HepG2 (cell line): Measurements from ENCODE around the gene PANK4. TPM values are rescaled to one million over a fixed set of nuclear protein-coding genes. Genes with fewer than 3 reads are reported as not detected.

ENCODE experiments used
- ATAC-seq: fragments of 200-7000 bp; cut with Tn5 transposase; 3 replicates; pipeline ENCODE4 v1.9.1; 2020; ENCODE audit warnings: mild to moderate bottlenecking, moderate library complexity
- BruUV-seq: library from RNA; stranded (reverse); fragments of 400-500 nt; replicated peaks from 2 replicates; lab custom pipeline; 2021; lab: Mats Ljungman, UMichigan
- CTCF ChIA-PET: fragments of 300-600 bp; formaldehyde crosslinking; extraction: SDS; loops from one replicate; lab custom pipeline; 2021; ENCODE audit warnings: low total read pairs, inconsistent platforms, low intra/inter-chr PET ratio; lab: Yijun Ruan, JAX
- POLR2A ChIA-PET: fragments of 350-600 bp; sonication (Branson Sonifier 250); formaldehyde crosslinking; loops from one replicate; lab custom pipeline; 2020; ENCODE audit warnings: antibody characterized with exemption, inconsistent platforms; lab: Yijun Ruan, JAX
- DNase-seq: peaks from one replicate; pipeline ENCODE4 v3.0.0-alpha.2; 2015; ENCODE audit warnings: low spot score
- FAIRE-seq: peaks from 3 replicates; lab custom pipeline; 2011; peaks lifted over from hg19 to GRCh38; lab: Jason Lieb, UNC
- H2AFZ ChIP-seq: one replicate; pipeline ENCODE4 v1.6.1; 2011; ENCODE audit warnings: low read length, inconsistent platforms
- H3K27ac ChIP-seq: fragments of 300-600 bp; 3 replicates; pipeline ENCODE4 v1.8.0; 2011; ENCODE audit warnings: mixed run types, mild to moderate bottlenecking, mixed read lengths, low read length, inconsistent platforms; ENCODE audit not compliant: insufficient read depth; ENCODE audit errors: extremely low read length
- H3K27me3 ChIP-seq, 2 experiments: fragments of 200-600 bp in 1 of 2; 2 replicates in 1 of 2; 3 replicates in 1 of 2; pipeline versions ENCODE4 v1.6.0 to v1.8.0; 2011; ENCODE audit warnings: low read length in 2 of 2, mild to moderate bottlenecking in 2 of 2, moderate library complexity in 2 of 2, inconsistent platforms in 1 of 2; ENCODE audit not compliant: insufficient read depth in 2 of 2, control insufficient read depth in 1 of 2
- H3K36me3 ChIP-seq, 2 experiments: fragments of 200-600 bp in 1 of 2; replicated peaks in 1 of 2; 2 replicates in 1 of 2; 3 replicates in 1 of 2; pipeline versions ENCODE4 v1.5.1 to v1.8.0; 2011; ENCODE audit warnings: low read length in 2 of 2, inconsistent platforms in 1 of 2; ENCODE audit not compliant: insufficient read depth in 2 of 2, control insufficient read depth in 1 of 2
- H3K4me1 ChIP-seq: 2 replicates; pipeline ENCODE4 v1.5.1; 2012; ENCODE audit warnings: low read length, inconsistent platforms; ENCODE audit not compliant: insufficient read depth
- H3K4me2 ChIP-seq: 2 replicates; pipeline ENCODE4 v1.6.0; 2011; ENCODE audit warnings: low read depth, low read length, inconsistent platforms
- H3K4me3 ChIP-seq, 3 experiments: fragments of 200-600 bp in 1 of 3; sonication (generic), shearing (Covaris generic) in 1 of 3; replicated peaks in 1 of 3; 2 replicates each; pipeline ENCODE4 v1.5.1; 2011 to 2016; ENCODE audit warnings: low read length in 3 of 3, inconsistent platforms in 2 of 3, low read depth in 2 of 3, mild to moderate bottlenecking in 2 of 3, control low read depth in 1 of 3, mixed read lengths in 1 of 3; ENCODE audit not compliant: insufficient read depth in 1 of 3
- H3K79me2 ChIP-seq: one replicate; pipeline ENCODE4 v1.6.1; 2011; ENCODE audit warnings: low read length, inconsistent platforms; ENCODE audit not compliant: insufficient read depth
- H3K9ac ChIP-seq: 2 replicates; pipeline ENCODE4 v1.6.0; 2011; ENCODE audit warnings: mild to moderate bottlenecking, low read depth, low read length, inconsistent platforms; ENCODE audit not compliant: insufficient read depth
- H3K9me3 ChIP-seq: 2 replicates; pipeline ENCODE4 v1.5.1; 2012; ENCODE audit warnings: mild to moderate bottlenecking, low read length
- H4K20me1 ChIP-seq: 2 replicates; pipeline ENCODE4 v1.6.0; 2011; ENCODE audit warnings: inconsistent platforms, mild to moderate bottlenecking, low read length, moderate library complexity; ENCODE audit not compliant: insufficient read depth
- EHMT2 ChIP-seq: fragments of 200-600 bp; sonication (generic); IDR thresholded peaks from 2 replicates; pipeline ENCODE4 v1.7.0; 2017; ENCODE audit warnings: antibody characterized with exemption, low read depth, low read length, borderline replicate concordance
- GABPA ChIP-seq, 2 experiments: IDR thresholded peaks; 2 replicates each; pipeline ENCODE4 v1.6.1; 2011 to 2016; ENCODE audit warnings: low read depth in 2 of 2, low read length in 1 of 2, missing biosample characterization in 1 of 2, missing genetic modification characterization in 1 of 2
- JUND ChIP-seq: sonication (generic); formaldehyde crosslinking; IDR thresholded peaks from 2 replicates; pipeline ENCODE4 v1.8.0; 2022; ENCODE audit warnings: mild to moderate bottlenecking, missing genetic modification reagents
- LBX2 ChIP-seq: sonication (generic); formaldehyde crosslinking; IDR thresholded peaks from 2 replicates; pipeline ENCODE4 v1.5.0; 2020; ENCODE audit warnings: missing genetic modification reagents, mild to moderate bottlenecking, borderline replicate concordance
- RBFOX2 ChIP-seq: fragments of 200-400 bp; formaldehyde crosslinking; IDR thresholded peaks from 2 replicates; pipeline ENCODE4 v1.6.1; 2017; ENCODE audit warnings: low read depth, mild to moderate bottlenecking, low read length
- ZKSCAN1 ChIP-seq: fragments of 150-350 bp; IDR thresholded peaks from 2 replicates; pipeline ENCODE4 v1.6.1; 2014; ENCODE audit warnings: low read length
- ZNF224 ChIP-seq: sonication (generic); formaldehyde crosslinking; IDR thresholded peaks from 2 replicates; pipeline ENCODE4 v1.5.0; 2020; ENCODE audit warnings: mild to moderate bottlenecking, missing genetic modification reagents
- ZNF350 ChIP-seq: sonication (generic); formaldehyde crosslinking; IDR thresholded peaks from 2 replicates; pipeline ENCODE4 v1.4.0; 2020; ENCODE audit warnings: mild to moderate bottlenecking, low read depth, missing genetic modification reagents, borderline replicate concordance
- ZNF460 ChIP-seq: sonication (generic); formaldehyde crosslinking; IDR thresholded peaks from 2 replicates; pipeline ENCODE4 v1.5.1; 2020; ENCODE audit warnings: missing genetic modification reagents, mild to moderate bottlenecking, borderline replicate concordance
- ZNF644 ChIP-seq: IDR thresholded peaks from 2 replicates; pipeline ENCODE4 v1.6.1; 2016; ENCODE audit warnings: low read depth
- WGBS: methylation state at CpG from one replicate; pipeline ENCODE4 v1.1.6; 2017; ENCODE audit warnings: low lambda C conversion rate; 5-methylcytosine and 5-hydroxymethylcytosine counted together
- in situ Hi-C: cut with HindIII; loops from 2 replicates; pipeline ENCODE4 v1.10.0; 2017; ENCODE audit warnings: low pct_unique_long_range_greater_than_20kb; ENCODE audit not compliant: extremely low pct_ligation_motif_present
- intact Hi-C: fragments of 100-400 bp; cut with micrococcal nuclease; formaldehyde crosslinking; loops from one replicate; pipeline ENCODE4 v1.10.0; 2022; ENCODE audit not compliant: unreplicated experiment
- polyA plus RNA-seq, 8 experiments: library from polyadenylated mRNA; depleted of rRNA in 3 of 8; stranded (reverse) in 7 of 8; unstranded in 1 of 8; fragments of >200 nt; fragmentation: Illumina TruSeq in 4 of 8; extraction: Trizol in 4 of 8; gene quantifications; 2 replicates each; pipeline versions ENCODE4 v1.2.1 to v1.2.3, GENCODE V29; 2011 to 2016; ENCODE audit warnings: low read depth in 4 of 8, missing spikeins in 1 of 8, mixed read lengths in 1 of 8; ENCODE audit not compliant: insufficient read depth in 1 of 8
- total RNA-seq, 5 experiments: library from RNA; depleted of rRNA; stranded (reverse); fragments of >200 nt; fragmentation: Illumina TruSeq; extraction: Trizol; gene quantifications; 2 replicates each; pipeline ENCODE4 v1.2.3, GENCODE V29; 2016; ENCODE audit warnings: low read depth in 1 of 5
- TF ChIP-seq, protein P1 (sequence below): sonication (generic); formaldehyde crosslinking; IDR thresholded peaks from 2 replicates; pipeline ENCODE4 v1.5.0; 2020; ENCODE audit warnings: mild to moderate bottlenecking, missing genetic modification reagents
- TF ChIP-seq, protein P2 (sequence below): sonication (generic); formaldehyde crosslinking; IDR thresholded peaks from 2 replicates; pipeline ENCODE4 v1.5.0; 2020; ENCODE audit warnings: mild to moderate bottlenecking, missing genetic modification reagents, moderate library complexity

PANK4 gene
- total and polyA plus RNA-seq, 2 of the 13 experiments (the other 11 are each of a cell fraction or from before 2014, with no cell fraction given), result 17.4 to 19.3 TPM

DNA sequence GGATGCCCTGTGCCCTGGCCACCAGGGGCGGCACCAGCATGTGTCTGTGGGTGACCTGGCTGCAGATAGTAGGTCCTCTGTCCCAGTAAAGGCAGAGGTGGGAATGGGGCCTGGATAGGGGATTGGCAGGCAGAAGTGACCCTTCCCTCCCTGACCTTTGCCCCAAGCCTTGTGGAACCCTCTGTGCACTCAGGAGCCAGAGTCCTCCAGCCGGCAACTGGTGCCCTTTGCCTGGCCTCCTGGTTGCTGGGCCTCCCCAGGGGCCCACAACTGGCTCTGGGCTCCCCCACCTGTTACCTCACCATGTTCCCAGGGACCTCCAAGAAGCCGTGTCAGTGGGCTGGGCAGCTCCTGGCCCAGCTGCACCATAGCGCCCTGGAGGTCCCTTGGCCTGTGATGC lies 40.4 kb downstream of the PANK4 start:
- H3K79me2 ChIP-seq, result no peaks in the 10 kb centered on the region
- H2AFZ ChIP-seq, result no peak overlapping the region
- no peak for FAIRE-seq
- intact Hi-C loops (no loop called here), in situ Hi-C loops (no loop called here)
- WGBS, result 50% methylated on average over 2 of the region's 4 CpGs
- no peak overlapping the region for H3K4me3 ChIP-seq
- no peaks in the 10 kb centered on the region for H4K20me1 ChIP-seq
- POLR2A ChIA-PET, result no interaction called here
- TF ChIP-seq LBX2 (CRISPR knock-in tag) (no peak), ZNF224 (CRISPR knock-in tag) (no peak), GABPA (IDR thresholded peaks at IDR 0.05; ENCODE audit: low read depth, low read length) (no peak), GABPA (CRISPR knock-in tag; IDR thresholded peaks at IDR 0.05; ENCODE audit: low read depth) (no peak), ZKSCAN1 (peak; percentile 75; the same call in 1 of the 2 replicates), RBFOX2 (no peak), ZNF350 (CRISPR knock-in tag) (no peak), EHMT2 (no peak), ZNF460 (CRISPR knock-in tag) (no peak), ZNF644 (CRISPR knock-in tag) (no peak), JUND (CRISPR knock-in tag) (no peak)
- TF ChIP-seq, protein P1, sequence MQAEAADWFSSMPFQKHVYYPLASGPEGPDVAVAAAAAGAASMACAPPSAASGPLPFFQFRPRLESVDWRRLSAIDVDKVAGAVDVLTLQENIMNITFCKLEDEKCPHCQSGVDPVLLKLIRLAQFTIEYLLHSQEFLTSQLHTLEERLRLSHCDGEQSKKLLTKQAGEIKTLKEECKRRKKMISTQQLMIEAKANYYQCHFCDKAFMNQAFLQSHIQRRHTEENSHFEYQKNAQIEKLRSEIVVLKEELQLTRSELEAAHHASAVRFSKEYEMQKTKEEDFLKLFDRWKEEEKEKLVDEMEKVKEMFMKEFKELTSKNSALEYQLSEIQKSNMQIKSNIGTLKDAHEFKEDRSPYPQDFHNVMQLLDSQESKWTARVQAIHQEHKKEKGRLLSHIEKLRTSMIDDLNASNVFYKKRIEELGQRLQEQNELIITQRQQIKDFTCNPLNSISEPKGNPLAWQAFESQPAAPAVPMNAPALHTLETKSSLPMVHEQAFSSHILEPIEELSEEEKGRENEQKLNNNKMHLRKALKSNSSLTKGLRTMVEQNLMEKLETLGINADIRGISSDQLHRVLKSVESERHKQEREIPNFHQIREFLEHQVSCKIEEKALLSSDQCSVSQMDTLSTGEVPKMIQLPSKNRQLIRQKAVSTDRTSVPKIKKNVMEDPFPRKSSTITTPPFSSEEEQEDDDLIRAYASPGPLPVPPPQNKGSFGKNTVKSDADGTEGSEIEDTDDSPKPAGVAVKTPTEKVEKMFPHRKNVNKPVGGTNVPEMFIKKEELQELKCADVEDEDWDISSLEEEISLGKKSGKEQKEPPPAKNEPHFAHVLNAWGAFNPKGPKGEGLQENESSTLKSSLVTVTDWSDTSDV (CRISPR knock-in tag), result no peak
- TF ChIP-seq, protein P2, sequence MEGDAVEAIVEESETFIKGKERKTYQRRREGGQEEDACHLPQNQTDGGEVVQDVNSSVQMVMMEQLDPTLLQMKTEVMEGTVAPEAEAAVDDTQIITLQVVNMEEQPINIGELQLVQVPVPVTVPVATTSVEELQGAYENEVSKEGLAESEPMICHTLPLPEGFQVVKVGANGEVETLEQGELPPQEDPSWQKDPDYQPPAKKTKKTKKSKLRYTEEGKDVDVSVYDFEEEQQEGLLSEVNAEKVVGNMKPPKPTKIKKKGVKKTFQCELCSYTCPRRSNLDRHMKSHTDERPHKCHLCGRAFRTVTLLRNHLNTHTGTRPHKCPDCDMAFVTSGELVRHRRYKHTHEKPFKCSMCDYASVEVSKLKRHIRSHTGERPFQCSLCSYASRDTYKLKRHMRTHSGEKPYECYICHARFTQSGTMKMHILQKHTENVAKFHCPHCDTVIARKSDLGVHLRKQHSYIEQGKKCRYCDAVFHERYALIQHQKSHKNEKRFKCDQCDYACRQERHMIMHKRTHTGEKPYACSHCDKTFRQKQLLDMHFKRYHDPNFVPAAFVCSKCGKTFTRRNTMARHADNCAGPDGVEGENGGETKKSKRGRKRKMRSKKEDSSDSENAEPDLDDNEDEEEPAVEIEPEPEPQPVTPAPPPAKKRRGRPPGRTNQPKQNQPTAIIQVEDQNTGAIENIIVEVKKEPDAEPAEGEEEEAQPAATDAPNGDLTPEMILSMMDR (CRISPR knock-in tag), result 0 out of 2 replicates have a peak, but pooled peaks have one; percentile 12
- peaks cover 14 to 17% of the 10 kb centered on the region in 2 experiments; a peak in 4 of 5 replicates for H3K27me3 ChIP-seq
- BruUV-seq, result no TSS peak
- no peaks in the 10 kb centered on the region for H3K4me1 ChIP-seq
- peaks cover 8% of the 10 kb centered on the region; the same call in 1 of the 2 replicates for H3K9me3 ChIP-seq
- no peak for DNase-seq
- no peaks in the 10 kb centered on the region for H3K36me3 ChIP-seq
- no peak overlapping the region for H3K27ac ChIP-seq
- ATAC-seq, result no peak
- no peak overlapping the region for H3K4me2 ChIP-seq
- no peak overlapping the region for H3K9ac ChIP-seq
- CTCF ChIA-PET, result no interaction called here
